CD4-positive, CD25-positive, alpha-beta regulatory T cell (primary cell): ENCODE results near the gene MISP3. TPM values are rescaled to one million over a fixed set of nuclear protein-coding genes. Genes with fewer than 3 reads are reported as not detected.

Experiments
- ATAC-seq, 2 donors: fragments of 150-1000 bp; cut with Tn5 transposase; one replicate each; pipeline ENCODE4 v1.10.0; 2021; ENCODE audit warnings: low read depth in 2 of 2, moderate number of reproducible peaks in 2 of 2, moderate library complexity in 1 of 2
- DNase-seq, 3 donors: peaks; one replicate each; pipeline versions ENCODE4 v3.0.0 to v3.0.0-alpha.2; 2012 to 2022; ENCODE audit warnings: mixed read lengths in 1 of 3
- H3K27ac ChIP-seq: one replicate; pipeline ENCODE4 v1.7.0; 2013; ENCODE audit warnings: mild to moderate bottlenecking, low read length; ENCODE audit not compliant: insufficient read depth, poor library complexity, severe bottlenecking
- H3K27me3 ChIP-seq: one replicate; pipeline ENCODE4 v1.7.0; 2013; ENCODE audit warnings: low read length; ENCODE audit not compliant: control insufficient read depth, insufficient read depth
- H3K36me3 ChIP-seq: one replicate; pipeline ENCODE4 v1.7.0; 2013; ENCODE audit warnings: mild to moderate bottlenecking, low read length, moderate library complexity; ENCODE audit not compliant: control insufficient read depth, insufficient read depth
- H3K4me1 ChIP-seq: 2 replicates; pipeline ENCODE4 v1.7.0; 2013; ENCODE audit warnings: mild to moderate bottlenecking, low read length; ENCODE audit not compliant: insufficient read depth, control insufficient read depth, poor library complexity, severe bottlenecking
- H3K4me3 ChIP-seq: one replicate; pipeline ENCODE4 v1.7.0; 2013; ENCODE audit warnings: low read depth, mild to moderate bottlenecking, low read length, moderate library complexity
- H3K9me3 ChIP-seq, 2 experiments: 1 replicate in 1 of 2; 2 replicates in 1 of 2; pipeline ENCODE4 v1.7.0; 2013; ENCODE audit warnings: low read length in 2 of 2, mild to moderate bottlenecking in 1 of 2, moderate library complexity in 1 of 2; ENCODE audit not compliant: control insufficient read depth in 2 of 2
- H3K27ac Mint-ChIP-seq, 3 donors: one replicate each; pipeline ENCODE4 v1.8.0; 2020 to 2022; ENCODE audit warnings: mild to moderate bottlenecking in 3 of 3, mixed read lengths in 3 of 3, moderate library complexity in 2 of 3
- H3K27me3 Mint-ChIP-seq: one replicate; pipeline ENCODE4 v1.8.0; 2022; ENCODE audit warnings: mild to moderate bottlenecking, mixed read lengths
- H3K36me3 Mint-ChIP-seq: one replicate; pipeline ENCODE4 v1.8.0; 2020; ENCODE audit warnings: mixed read lengths
- H3K4me1 Mint-ChIP-seq, 4 donors: one replicate each; pipeline ENCODE4 v1.8.0; 2020 to 2022; ENCODE audit warnings: mixed read lengths in 4 of 4, mild to moderate bottlenecking in 1 of 4
- H3K4me3 Mint-ChIP-seq, 4 donors: one replicate each; pipeline ENCODE4 v1.8.0; 2020 to 2022; ENCODE audit warnings: mild to moderate bottlenecking in 4 of 4, mixed read lengths in 4 of 4, moderate library complexity in 3 of 4
- H3K9me3 Mint-ChIP-seq, 7 donors: one replicate each; pipeline ENCODE4 v1.8.0; 2020 to 2022; ENCODE audit warnings: mixed read lengths in 7 of 7, mild to moderate bottlenecking in 3 of 7, moderate library complexity in 2 of 7
- polyA plus RNA-seq, 4 donors: library from polyadenylated mRNA; unstranded; fragments of 300-500 nt; fragmentation: Illumina TruSeq; gene quantifications; one replicate each; pipeline ENCODE4 v1.2.3, GENCODE V29; 2021
- total RNA-seq: library from RNA; stranded (reverse); gene quantifications from one replicate; pipeline ENCODE4 v1.2.3, GENCODE V29; 2022

MISP3 gene
- total and polyA plus RNA-seq, 5 donors from 2014 or later = 0.22 to 0.91 (median 0.54) TPM; not detected in 1

DNA sequence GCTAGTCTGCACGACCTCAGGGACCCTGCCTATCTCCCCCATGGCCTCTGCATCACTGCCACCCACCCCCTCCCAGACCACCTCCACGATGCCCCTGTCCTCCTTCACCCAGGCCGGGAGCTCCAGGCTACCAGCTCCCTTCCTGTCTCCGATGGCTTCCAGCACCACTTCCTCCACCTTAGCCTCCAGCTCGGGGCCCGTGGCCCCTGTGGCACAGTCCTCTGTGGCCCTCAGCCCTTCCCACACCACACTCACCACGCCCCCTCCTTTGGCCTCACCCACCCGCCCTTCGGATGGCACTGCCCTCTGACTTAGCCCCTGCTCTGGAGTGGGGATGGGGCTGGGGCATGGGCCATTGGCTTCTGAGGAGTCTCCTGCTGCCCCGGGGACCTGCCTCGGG lies 17.9 kb upstream of the MISP3 start:
- no peak overlapping the region for H3K4me3 Mint-ChIP-seq
- no peak for ATAC-seq

DNA sequence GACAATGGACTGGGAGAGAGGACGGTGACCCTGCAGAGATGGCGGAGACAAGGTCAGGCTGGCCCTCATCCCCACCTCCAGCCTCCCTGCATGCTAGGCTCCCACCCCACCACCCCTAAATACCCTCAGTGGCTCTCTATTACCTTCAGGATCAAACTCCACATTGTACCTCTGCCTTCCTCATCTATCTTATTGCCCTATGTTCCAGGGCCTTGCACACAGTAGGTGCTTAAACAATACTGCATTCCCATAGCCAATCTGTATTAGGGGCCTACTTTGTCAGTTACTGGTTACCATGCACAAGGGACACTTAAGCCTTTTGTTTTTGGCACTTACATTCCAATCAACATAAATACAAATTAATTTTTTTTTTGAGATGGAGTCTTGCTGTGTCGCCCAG lies 17.2 kb upstream of the MISP3 start:
- H3K4me3 ChIP-seq = no peak overlapping the region
- peaks cover 10% of the 10 kb centered on the region for H3K27me3 ChIP-seq
- no peaks in the 10 kb centered on the region for H3K9me3 ChIP-seq
- peaks cover 26% of the 10 kb centered on the region for H3K36me3 ChIP-seq
- DNase-seq (no peak), ATAC-seq (no peak)
- Mint-ChIP-seq H3K9me3 (peaks cover 0 to 3% (median 0%) of the 10 kb centered on the region in 7 donors), H3K27me3 (peaks cover 36% of the 10 kb centered on the region), H3K4me1 (peaks cover 0 to 29% (median 8%) of the 10 kb centered on the region in 4 donors), H3K27ac (no peak overlapping the region), H3K36me3 (peaks cover 16% of the 10 kb centered on the region), H3K4me3 (no peak overlapping the region)
- no peak overlapping the region for H3K27ac ChIP-seq
- H3K4me1 ChIP-seq = peaks cover 17% of the 10 kb centered on the region

More for the DNA sequence above, 17.9 kb upstream of the MISP3 start:
- no peak overlapping the region for H3K4me3 ChIP-seq
- H3K27ac ChIP-seq = no peak overlapping the region
- Mint-ChIP-seq H3K27ac (no peak overlapping the region), H3K36me3 (peaks cover 22% of the 10 kb centered on the region), H3K4me1 (peaks cover 0 to 25% (median 8%) of the 10 kb centered on the region in 4 donors), H3K27me3 (peaks cover 30% of the 10 kb centered on the region), H3K9me3 (peaks cover 0 to 3% (median 0%) of the 10 kb centered on the region in 7 donors)
- peaks cover 8% of the 10 kb centered on the region for H3K27me3 ChIP-seq
- no peak for DNase-seq
- H3K36me3 ChIP-seq = peaks cover 31% of the 10 kb centered on the region
- no peaks in the 10 kb centered on the region for H3K9me3 ChIP-seq
- peaks cover 17% of the 10 kb centered on the region for H3K4me1 ChIP-seq

DNA sequence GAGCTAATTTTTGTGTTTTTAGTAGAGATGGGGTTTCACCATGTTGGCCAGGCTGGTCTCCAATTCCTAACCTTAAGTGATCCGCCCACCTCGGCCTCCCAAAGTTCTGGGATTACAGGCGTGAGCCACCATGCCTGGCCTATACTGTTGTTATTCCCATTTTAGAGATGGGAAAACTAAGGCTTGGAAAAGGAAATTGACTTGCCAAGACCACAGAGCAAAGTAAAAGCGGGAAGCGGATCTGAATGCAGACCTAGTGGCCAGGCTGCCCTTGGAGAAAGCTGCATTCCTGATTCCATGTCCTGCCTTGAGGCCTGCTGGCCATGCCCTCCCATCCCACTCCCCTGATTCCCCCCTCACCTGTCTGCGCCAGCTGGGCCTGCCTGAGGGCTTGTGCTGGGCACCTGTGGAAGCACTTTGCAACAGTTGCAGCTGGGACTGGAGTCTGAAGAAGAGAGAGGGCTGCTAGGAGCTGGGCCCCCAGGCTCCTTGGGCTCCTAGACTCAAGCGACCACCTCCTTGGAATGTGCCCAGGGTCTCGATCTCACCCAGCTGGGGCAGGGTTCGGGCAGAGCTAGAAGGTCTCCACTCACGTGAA lies 16.4 kb upstream of the MISP3 start:
- Mint-ChIP-seq H3K4me1 (peaks cover 0 to 29% (median 8%) of the 10 kb centered on the region in 4 donors), H3K27ac (no peak overlapping the region), H3K4me3 (no peak overlapping the region), H3K36me3 (peaks cover 14% of the 10 kb centered on the region), H3K27me3 (peaks cover 42% of the 10 kb centered on the region), H3K9me3 (peaks cover 0 to 3% (median 0%) of the 10 kb centered on the region in 7 donors)
- H3K27ac ChIP-seq = no peak overlapping the region
- peaks cover 17% of the 10 kb centered on the region for H3K4me1 ChIP-seq
- H3K9me3 ChIP-seq = no peaks in the 10 kb centered on the region
- ATAC-seq (no peak), DNase-seq (no peak)
- H3K36me3 ChIP-seq = peaks cover 19% of the 10 kb centered on the region
- H3K4me3 ChIP-seq = no peak overlapping the region
- peaks cover 11% of the 10 kb centered on the region for H3K27me3 ChIP-seq

DNA sequence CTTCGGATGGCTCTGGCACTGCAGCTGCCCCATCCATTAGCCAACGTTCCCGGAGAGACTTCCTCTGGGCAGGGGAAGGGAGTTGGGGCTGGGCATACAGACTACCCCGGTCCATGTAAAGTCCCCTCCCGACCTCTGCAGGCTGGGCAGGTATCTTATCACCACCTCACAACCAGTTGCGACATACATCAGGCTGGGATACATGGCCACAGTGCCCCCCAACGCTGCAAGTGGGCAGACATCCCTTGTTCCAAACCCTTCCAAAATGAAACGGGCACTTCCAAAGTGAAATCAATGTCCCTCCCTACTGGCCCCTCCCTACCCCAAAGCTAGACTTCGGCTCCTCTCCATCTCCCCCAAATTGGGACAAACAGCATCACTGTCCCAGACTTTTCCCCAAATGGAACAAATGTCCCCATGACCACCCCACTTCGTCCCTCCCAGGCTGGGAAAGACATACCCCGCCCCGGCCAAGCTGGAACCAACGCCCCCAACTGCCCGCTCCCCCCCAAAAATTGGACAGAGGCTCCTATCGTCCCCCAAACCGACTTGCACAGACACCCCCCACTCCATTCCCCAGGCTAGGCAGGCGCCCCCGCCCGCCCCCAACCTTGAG lies 15.7 kb upstream of the MISP3 start:
- peaks cover 0 to 29% (median 8%) of the 10 kb centered on the region in 4 donors for H3K4me1 Mint-ChIP-seq
- H3K9me3 ChIP-seq = no peaks in the 10 kb centered on the region
- no peak overlapping the region for H3K27ac Mint-ChIP-seq
- H3K9me3 Mint-ChIP-seq = peaks cover 0 to 3% (median 0%) of the 10 kb centered on the region in 7 donors
- H3K27me3 ChIP-seq = peaks cover 11% of the 10 kb centered on the region
- peaks cover 14% of the 10 kb centered on the region for H3K36me3 ChIP-seq
- no peak for ATAC-seq
- no peak for DNase-seq
- H3K27ac ChIP-seq = no peak overlapping the region
- H3K27me3 Mint-ChIP-seq = peaks cover 45% of the 10 kb centered on the region
- H3K4me3 ChIP-seq = no peak overlapping the region
- H3K4me1 ChIP-seq = peaks cover 17% of the 10 kb centered on the region
- peaks cover 10% of the 10 kb centered on the region for H3K36me3 Mint-ChIP-seq
- H3K4me3 Mint-ChIP-seq = peak overlapping the region in 1 of 4 donors; percentile 29

DNA sequence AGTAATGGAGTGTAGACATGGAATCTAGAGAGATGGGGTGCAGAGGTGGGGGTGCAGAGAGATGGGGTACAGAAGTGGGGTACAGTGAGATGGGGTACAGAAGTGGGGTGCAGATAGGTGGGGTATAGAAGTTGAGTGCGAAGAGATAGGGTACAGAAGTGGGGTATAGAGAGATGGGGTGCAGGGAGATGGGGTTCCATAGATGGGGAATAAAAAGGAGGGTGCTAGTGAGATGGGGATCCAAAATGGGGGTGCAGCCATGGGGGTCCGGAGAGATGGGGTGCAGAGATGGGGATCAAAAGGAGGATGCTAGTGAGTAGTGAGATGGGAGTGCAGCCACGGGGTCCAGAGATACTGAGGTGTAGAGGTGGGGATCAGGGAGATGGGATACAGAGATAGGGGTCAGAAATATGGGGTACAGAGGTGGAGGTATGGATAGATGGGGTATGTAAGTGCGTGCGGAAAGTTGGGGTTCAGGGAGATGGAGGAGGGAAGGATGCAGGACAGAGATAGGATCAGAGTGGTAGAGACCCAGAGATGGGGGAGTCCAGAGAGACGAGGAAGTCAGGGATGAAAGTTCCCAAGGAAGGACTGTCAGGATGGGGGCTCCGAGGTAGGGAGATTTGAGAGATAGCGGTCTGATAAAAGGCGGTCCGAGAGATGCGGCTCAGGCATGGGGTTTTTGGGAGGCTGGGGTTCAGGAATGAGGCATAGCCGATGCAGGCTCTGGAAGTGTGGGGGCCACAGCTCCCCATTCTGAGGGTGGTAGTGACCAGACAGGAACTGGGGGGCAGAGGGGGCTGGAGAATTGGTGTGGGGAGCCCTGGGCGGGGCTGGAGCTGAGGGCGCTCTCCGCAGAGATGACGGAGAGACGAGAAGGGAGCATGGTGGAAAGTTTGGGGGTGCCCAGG lies 14.1 kb upstream of the MISP3 start:
- no peak overlapping the region for H3K4me3 ChIP-seq
- H3K9me3 ChIP-seq = no peaks in the 10 kb centered on the region
- peaks cover 11% of the 10 kb centered on the region for H3K27me3 ChIP-seq
- peak overlapping the region in 1 of 3 donors; percentile 66 for H3K27ac Mint-ChIP-seq
- no peak for ATAC-seq
- no peaks in the 10 kb centered on the region for H3K9me3 Mint-ChIP-seq
- peak overlapping the region in 2 of 4 donors; percentile 44 to 62 for H3K4me3 Mint-ChIP-seq
- H3K27me3 Mint-ChIP-seq = peaks cover 45% of the 10 kb centered on the region
- H3K36me3 Mint-ChIP-seq = no peaks in the 10 kb centered on the region
- DNase-seq = no peak
- no peak overlapping the region for H3K27ac ChIP-seq
- H3K36me3 ChIP-seq = no peaks in the 10 kb centered on the region
- peaks cover 17% of the 10 kb centered on the region for H3K4me1 ChIP-seq
- peaks cover 0 to 29% (median 8%) of the 10 kb centered on the region in 4 donors for H3K4me1 Mint-ChIP-seq

DNA sequence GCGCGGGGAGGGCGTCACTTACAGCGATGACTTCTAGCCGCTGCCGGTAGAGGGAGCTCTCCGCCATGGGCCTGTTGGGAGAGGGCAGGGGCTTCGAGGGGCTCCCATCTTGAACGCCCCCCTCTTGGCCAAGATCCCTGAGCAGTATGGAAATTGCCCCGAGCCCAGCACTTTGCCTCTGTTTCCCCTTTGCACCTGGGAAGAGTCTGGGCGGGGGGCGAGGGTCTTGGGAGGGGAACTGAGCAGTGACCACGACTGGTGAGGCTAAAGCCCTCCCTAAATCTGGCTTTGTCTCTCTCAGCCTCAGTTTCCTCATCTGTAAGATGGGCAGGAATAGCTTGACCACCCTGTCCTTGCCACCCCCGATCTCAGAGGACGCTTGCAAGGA lies 13.5 kb upstream of the MISP3 start:
- no peaks in the 10 kb centered on the region for H3K36me3 ChIP-seq
- no peaks in the 10 kb centered on the region for H3K9me3 ChIP-seq
- H3K4me3 Mint-ChIP-seq = peak overlapping the region in 2 of 4 donors; percentile 44 to 62
- H3K27me3 Mint-ChIP-seq = peaks cover 45% of the 10 kb centered on the region
- no peak overlapping the region for H3K4me3 ChIP-seq
- peaks cover 17% of the 10 kb centered on the region for H3K4me1 ChIP-seq
- H3K9me3 Mint-ChIP-seq = no peaks in the 10 kb centered on the region
- ATAC-seq (no peak), DNase-seq (peak in 1 of 3 donors; percentile 35)
- peaks cover 11% of the 10 kb centered on the region for H3K27me3 ChIP-seq
- H3K27ac ChIP-seq = no peak overlapping the region
- H3K4me1 Mint-ChIP-seq = peaks cover 0 to 26% (median 6%) of the 10 kb centered on the region in 4 donors
- no peaks in the 10 kb centered on the region for H3K36me3 Mint-ChIP-seq
- no peak overlapping the region for H3K27ac Mint-ChIP-seq

DNA sequence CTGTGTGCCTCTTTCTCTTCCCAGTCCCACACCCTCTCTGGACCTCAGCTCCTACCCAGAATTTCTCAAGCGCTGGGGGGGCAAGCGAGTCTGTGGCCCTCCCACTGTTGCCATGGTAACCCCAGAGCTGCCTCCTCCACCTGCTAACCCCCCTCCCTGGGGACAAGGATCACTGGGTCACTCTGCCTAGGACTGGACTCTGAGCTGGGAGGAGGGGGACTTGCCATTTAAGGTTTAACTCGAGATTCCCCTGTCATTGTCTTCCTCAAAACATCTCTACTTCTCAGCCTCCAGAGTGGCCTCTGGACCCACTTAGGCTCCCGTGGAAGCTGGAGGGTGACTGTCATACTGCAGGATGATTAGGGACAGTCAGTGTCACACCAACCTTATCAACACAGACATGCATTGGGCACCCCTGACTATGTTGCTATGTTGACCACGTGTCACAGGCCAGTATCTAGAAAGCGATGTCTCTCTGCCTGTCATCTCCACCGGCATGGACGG lies 12.9 kb upstream of the MISP3 start:
- peak overlapping the region in 1 of 4 donors; percentile 84 for H3K4me3 Mint-ChIP-seq

More for the DNA sequence above, 12.9 kb upstream of the MISP3 start:
- Histone ChIP-seq H3K27ac (no peak overlapping the region), H3K36me3 (no peaks in the 10 kb centered on the region), H3K9me3 (no peaks in the 10 kb centered on the region), H3K4me3 (no peak overlapping the region), H3K27me3 (peaks cover 11% of the 10 kb centered on the region), H3K4me1 (peaks cover 17% of the 10 kb centered on the region)
- no peak for ATAC-seq
- H3K27ac Mint-ChIP-seq = no peak overlapping the region
- H3K4me1 Mint-ChIP-seq = peaks cover 0 to 25% (median 6%) of the 10 kb centered on the region in 4 donors
- no peaks in the 10 kb centered on the region for H3K9me3 Mint-ChIP-seq
- H3K27me3 Mint-ChIP-seq = peaks cover 45% of the 10 kb centered on the region
- no peak for DNase-seq
- H3K36me3 Mint-ChIP-seq = no peaks in the 10 kb centered on the region
